PC-3 (cell line): ENCODE results near the gene PIK3CG. TPM values are rescaled to one million over a fixed set of nuclear protein-coding genes. Genes with fewer than 3 reads are reported as not detected.

ENCODE experiments used
- ATAC-seq: fragments of 200-7000 bp; cut with Tn5 transposase; 2 replicates; pipeline ENCODE4 v1.9.1; 2020; ENCODE audit warnings: mild to moderate bottlenecking, moderate library complexity
- BruUV-seq: library from RNA; stranded (reverse); fragments of 400-500 nt; replicated peaks from 2 replicates; lab custom pipeline; 2021; lab: Mats Ljungman, UMichigan
- CTCF ChIA-PET: fragments of 300-600 bp; sonication (Branson Sonifier 250); formaldehyde crosslinking; loops from one replicate; lab custom pipeline; 2022; ENCODE audit warnings: antibody characterized with exemption; lab: Charles Lee
- POLR2A ChIA-PET: fragments of 300-600 bp; sonication (Branson Sonifier 250); formaldehyde crosslinking; loops from one replicate; lab custom pipeline; 2022; ENCODE audit warnings: antibody characterized with exemption; ENCODE audit not compliant: unreplicated experiment; lab: Charles Lee
- DNase-seq: peaks from one replicate; pipeline ENCODE4 v3.0.0-alpha.2; 2015
- H2AFZ ChIP-seq: fragments of 300-600 bp; sonication (generic); 2 replicates; pipeline ENCODE4 v1.6.0; 2016; ENCODE audit warnings: antibody characterized with exemption, low read length
- H3F3A ChIP-seq: fragments of 300-600 bp; sonication (generic); one replicate; pipeline ENCODE4 v1.6.0; 2017; ENCODE audit warnings: antibody characterized with exemption, low read length, control low read depth, mild to moderate bottlenecking; ENCODE audit not compliant: unreplicated experiment
- H3K27ac ChIP-seq: fragments of 300-600 bp; sonication (generic); 2 replicates; pipeline ENCODE4 v1.5.1; 2016; ENCODE audit warnings: mild to moderate bottlenecking, low read length
- H3K27me3 ChIP-seq: fragments of 300-600 bp; sonication (generic); 2 replicates; pipeline ENCODE4 v1.6.1; 2016; ENCODE audit warnings: low read length, mixed read lengths
- H3K36me3 ChIP-seq: fragments of 300-600 bp; sonication (generic); 2 replicates; pipeline ENCODE4 v1.6.1; 2016; ENCODE audit warnings: low read depth, mixed run types, low read length, mixed read lengths
- H3K4me1 ChIP-seq: fragments of 300-600 bp; sonication (generic); 2 replicates; pipeline ENCODE4 v1.5.1; 2016; ENCODE audit warnings: low read length; ENCODE audit not compliant: insufficient read depth
- H3K4me2 ChIP-seq: fragments of 300-600 bp; sonication (generic); 2 replicates; pipeline ENCODE4 v1.6.0; 2016; ENCODE audit warnings: low read length
- H3K4me3 ChIP-seq: fragments of 300-600 bp; sonication (generic); 2 replicates; pipeline ENCODE4 v1.5.1; 2016; ENCODE audit warnings: mild to moderate bottlenecking, low read length, mixed read lengths
- H3K79me2 ChIP-seq: fragments of 300-600 bp; sonication (generic); 2 replicates; pipeline ENCODE4 v1.6.1; 2017; ENCODE audit warnings: low read length, mixed read lengths
- H3K9ac ChIP-seq: fragments of 300-600 bp; sonication (generic); 2 replicates; pipeline ENCODE4 v1.6.0; 2016; ENCODE audit warnings: mild to moderate bottlenecking, low read length
- H3K9me2 ChIP-seq: fragments of 300-600 bp; sonication (generic); replicated peaks from 2 replicates; pipeline ENCODE4 v1.6.1; 2016; ENCODE audit warnings: mixed run types, low read length, mixed read lengths
- H3K9me3 ChIP-seq: fragments of 300-600 bp; sonication (generic); 2 replicates; pipeline ENCODE4 v1.6.1; 2016; ENCODE audit warnings: low read length, mixed read lengths
- H4K20me1 ChIP-seq: fragments of 300-600 bp; sonication (generic); 2 replicates; pipeline ENCODE4 v1.6.1; 2016; ENCODE audit warnings: low read length, mixed read lengths
- CTCF ChIP-seq: fragments of 300-600 bp; sonication (generic); conservative IDR thresholded peaks from 2 replicates; pipeline ENCODE4 v1.5.1; 2017; ENCODE audit warnings: antibody characterized with exemption, low read depth, mild to moderate bottlenecking, low read length
- EZH2 ChIP-seq: fragments of 300-600 bp; sonication (generic); IDR thresholded peaks from one replicate; pipeline ENCODE4 v1.6.1; 2017; ENCODE audit warnings: antibody characterized with exemption, mild to moderate bottlenecking, low read length; ENCODE audit not compliant: unreplicated experiment
- EZH2phosphoT487 ChIP-seq: fragments of 300-600 bp; sonication (generic); IDR thresholded peaks from 2 replicates; pipeline ENCODE4 v1.6.1; 2018; ENCODE audit warnings: mild to moderate bottlenecking, antibody characterized with exemption, low read length, borderline replicate concordance
- intact Hi-C: fragments of 100-400 bp; cut with micrococcal nuclease; formaldehyde crosslinking; loops from 2 replicates; pipeline ENCODE4 v1.9.0; 2023
- total RNA-seq: library from RNA; depleted of rRNA; stranded (reverse); fragments of >200 nt; gene quantifications from 2 replicates; pipeline ENCODE4 v1.2.3, GENCODE V29; 2014

PIK3CG gene
- total RNA-seq, 1 experiment from 2014 or later = not detected

GRCh38 chr7:106938803-106939202 is 73.7 kb downstream of the PIK3CG start:
- CTCF ChIA-PET = no interaction called here

GRCh38 chr7:106944035-106944665 is 79.1 kb downstream of the PIK3CG start:
- Histone ChIP-seq H3K27me3 (peaks cover 21% of the 10 kb centered on the region), H3F3A (no peaks in the 10 kb centered on the region), H3K79me2 (no peaks in the 10 kb centered on the region), H3K4me1 (no peaks in the 10 kb centered on the region), H4K20me1 (no peaks in the 10 kb centered on the region), H3K9ac (no peak overlapping the region), H3K9me2 (no peaks in the 10 kb centered on the region), H2AFZ (no peak overlapping the region), H3K4me2 (no peak overlapping the region), H3K4me3 (no peak overlapping the region), H3K27ac (no peak overlapping the region), H3K9me3 (no peaks in the 10 kb centered on the region), H3K36me3 (no peaks in the 10 kb centered on the region)
- ChIA-PET POLR2A (no interaction called here), CTCF (no interaction called here)
- BruUV-seq = no TSS peak
- TF ChIP-seq EZH2phosphoT487 = no peak
- no peak for TF ChIP-seq EZH2
- no peak for TF ChIP-seq CTCF
- ATAC-seq (no peak), DNase-seq (no peak)
- intact Hi-C loops = no loop called here

More at GRCh38 chr7:106938803-106939202, 73.7 kb downstream of the PIK3CG start:
- ATAC-seq (no peak), DNase-seq (no peak)
- Histone ChIP-seq H3K4me2 (no peak overlapping the region), H3K36me3 (no peaks in the 10 kb centered on the region), H3K27ac (no peak overlapping the region), H3K4me1 (no peaks in the 10 kb centered on the region), H3K9me2 (no peaks in the 10 kb centered on the region), H3K79me2 (no peaks in the 10 kb centered on the region), H2AFZ (no peak overlapping the region), H3K27me3 (no peaks in the 10 kb centered on the region), H4K20me1 (no peaks in the 10 kb centered on the region), H3K4me3 (no peak overlapping the region), H3K9me3 (no peaks in the 10 kb centered on the region), H3K9ac (no peak overlapping the region), H3F3A (no peaks in the 10 kb centered on the region)
- intact Hi-C loops = no loop called here
- TF ChIP-seq CTCF = no peak
- no peak for TF ChIP-seq EZH2
- no peak for TF ChIP-seq EZH2phosphoT487
- POLR2A ChIA-PET = no interaction called here
- no TSS peak for BruUV-seq

GRCh38 chr7:106947244-106947728 is 82.2 kb downstream of the PIK3CG start:
- ATAC-seq (peak; percentile 87), DNase-seq (peak; percentile 72)
- no peak overlapping the region for H2AFZ ChIP-seq
- TF ChIP-seq EZH2 = no peak
- peak; percentile 78 for TF ChIP-seq CTCF
- no peaks in the 10 kb centered on the region for H3K79me2 ChIP-seq
- H4K20me1 ChIP-seq = no peaks in the 10 kb centered on the region
- no peaks in the 10 kb centered on the region for H3F3A ChIP-seq
- BruUV-seq = no TSS peak
- H3K9me3 ChIP-seq = no peaks in the 10 kb centered on the region
- ChIA-PET POLR2A (no interaction called here), CTCF (interaction anchor here (0.5 to 1.4 kb wide), 7 partner anchors 12 to 205 kb away, joined by 3 to 11 read pairs (median 4); no protein-coding TSS in a partner anchor)
- no peak overlapping the region for H3K4me2 ChIP-seq
- H3K9me2 ChIP-seq = no peaks in the 10 kb centered on the region
- no peak overlapping the region for H3K27ac ChIP-seq
- intact Hi-C loops = loop anchor here (1.0 to 2.0 kb wide), 2 partner anchors 154 to 203 kb away; no protein-coding TSS in a partner anchor
- H3K4me3 ChIP-seq = no peak overlapping the region
- no peak overlapping the region for H3K9ac ChIP-seq
- H3K4me1 ChIP-seq = no peaks in the 10 kb centered on the region
- no peaks in the 10 kb centered on the region for H3K36me3 ChIP-seq
- H3K27me3 ChIP-seq = peaks cover 48% of the 10 kb centered on the region
